Upper lobe of left lung (tissue), 4 donors: ENCODE measurements around the gene NACA2.

Source experiments
- POLR2A ChIP-seq, 4 donors: fragments of 450-650 bp; IDR thresholded peaks; one replicate each; pipeline ENCODE4 v1.5.1; 2016 to 2017; ENCODE audit warnings: antibody characterized with exemption in 4 of 4, mild to moderate bottlenecking in 2 of 4
- POLR2AphosphoS5 ChIP-seq, 2 donors: sonication (generic); formaldehyde crosslinking; IDR thresholded peaks; one replicate each; pipeline ENCODE4 v1.5.1; 2017; ENCODE audit warnings: antibody characterized with exemption in 2 of 2

- no peak for TF ChIP-seq POLR2A (IDR thresholded peaks at IDR 0.05)
- no peak for TF ChIP-seq POLR2AphosphoS5 (IDR thresholded peaks at IDR 0.05)
These were observed 30.9 kb downstream of the NACA2 start for GRCh38 chr17:61560071-61560470.
